Measurements from ENCODE around the gene SLC13A2.

The SLC13A2 gene

DNA sequence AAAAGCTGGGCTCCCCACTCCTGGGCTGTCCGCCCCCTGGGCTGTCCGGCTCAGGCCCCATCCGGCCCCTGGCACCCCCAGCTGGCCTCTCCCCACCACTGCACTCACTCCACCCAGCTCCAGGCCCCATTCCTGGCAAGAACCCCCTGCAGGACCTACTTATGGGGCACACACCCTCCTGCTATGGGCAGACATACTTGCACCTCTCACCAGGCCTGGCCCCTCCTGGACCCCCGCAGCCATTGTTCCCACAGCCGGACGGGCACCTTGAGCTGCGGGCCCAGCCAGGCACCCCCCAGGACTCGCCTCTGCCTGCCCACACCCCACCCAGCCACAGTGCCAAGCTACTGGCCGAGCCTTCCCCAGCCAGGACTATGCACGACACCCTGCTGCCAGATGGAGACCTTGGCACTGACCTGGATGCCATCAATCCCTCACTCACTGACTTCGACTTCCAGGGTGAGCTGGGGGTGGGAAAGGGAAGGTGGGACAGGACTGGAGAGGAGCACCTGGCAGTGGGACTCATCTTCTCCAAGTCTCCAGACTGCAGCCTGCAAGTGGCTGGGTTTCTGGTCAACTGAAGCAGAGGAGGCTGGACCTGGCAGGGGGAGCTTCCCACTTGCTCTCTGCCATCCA lies 61.4 kb downstream of the SLC13A2 start:
- DNase-seq (ENCODE audit: low read depth, low spot score): no peak

- no peak for DNase-seq (ENCODE audit: low read depth, low spot score)
These were observed 63.2 kb downstream of the SLC13A2 start for GRCh38 chr17:28536532-28537218.

GRCh38 chr17:28537219-28537610 lies 63.8 kb downstream of the SLC13A2 start:
- DNase-seq (ENCODE audit: low read depth, low spot score): no peak

DNA sequence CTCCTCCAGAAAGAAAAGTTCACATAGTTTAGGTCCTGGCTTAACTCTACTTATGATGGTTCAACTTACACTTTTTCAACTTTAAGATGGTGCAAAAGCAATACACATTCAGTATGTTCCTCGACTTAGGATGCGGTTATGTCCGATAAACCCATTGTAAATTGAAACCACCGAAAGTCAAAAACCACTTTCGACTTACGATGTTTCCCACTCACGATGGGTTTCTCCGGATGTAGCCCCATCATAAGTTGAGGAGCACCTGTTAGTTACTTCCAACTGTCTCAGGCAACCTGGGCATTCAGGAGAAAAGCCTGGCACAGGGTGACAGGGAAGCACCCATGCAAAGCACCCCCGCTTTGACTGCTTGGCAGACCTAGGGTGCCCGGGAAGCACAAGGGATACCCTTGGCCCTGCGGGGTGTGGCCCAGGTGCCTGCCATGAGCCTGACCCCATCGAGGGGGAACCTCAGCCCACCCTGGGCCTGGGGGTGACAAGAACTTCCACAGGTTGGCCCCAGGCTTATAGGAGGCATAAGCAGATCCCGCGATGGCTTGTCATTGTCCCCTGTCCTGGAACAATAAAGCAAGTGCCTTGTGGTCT lies 65.0 kb downstream of the SLC13A2 start:
- DNase-seq (ENCODE audit: low read depth, low spot score): no peak

GRCh38 chr17:28540231-28540630 lies 66.8 kb downstream of the SLC13A2 start:
- no peak for DNase-seq (ENCODE audit: low read depth, low spot score)

DNA sequence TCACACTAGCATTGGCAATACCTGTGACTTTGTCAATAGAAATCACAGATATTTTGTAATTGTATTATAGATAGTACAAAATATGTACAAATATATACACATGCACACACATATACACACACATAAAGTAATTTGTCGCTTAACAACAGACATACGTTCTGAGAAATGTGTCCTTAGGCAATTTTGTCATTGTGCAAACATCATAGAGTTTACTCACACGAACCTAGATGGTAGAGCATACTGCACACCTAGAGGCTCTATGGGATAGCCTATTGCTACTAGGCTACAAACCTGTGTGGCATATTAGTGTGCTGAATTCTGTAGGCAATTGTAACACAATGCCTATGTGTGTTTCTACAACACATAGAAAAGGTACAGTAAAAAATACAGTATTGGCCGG lies 68.0 kb downstream of the SLC13A2 start:
- DNase-seq (ENCODE audit: low read depth, low spot score): no peak

GRCh38 chr17:28544402-28545140 lies 71.1 kb downstream of the SLC13A2 start:
- no peak for DNase-seq (ENCODE audit: low read depth, low spot score)

DNA sequence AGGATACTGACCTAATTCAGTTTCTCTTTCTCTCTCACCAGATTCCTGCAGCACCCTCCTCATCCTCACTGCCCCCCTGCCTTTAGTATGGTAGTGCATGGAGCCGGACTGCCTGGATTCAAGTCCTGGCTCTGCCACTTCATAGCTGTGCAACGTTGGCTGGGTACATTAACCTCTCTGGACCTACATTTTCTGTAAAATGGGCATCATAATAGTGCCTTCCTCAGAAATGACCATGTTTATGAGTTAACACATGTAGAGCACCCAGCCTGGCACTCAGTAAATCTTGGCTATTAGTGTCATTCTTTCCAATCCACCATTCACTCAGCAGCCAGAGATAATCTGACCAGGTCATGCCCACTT lies 71.7 kb downstream of the SLC13A2 start:
- DNase-seq (ENCODE audit: low read depth, low spot score): no peak

GRCh38 chr17:28545787-28546415 lies 72.5 kb downstream of the SLC13A2 start:
- DNase-seq (ENCODE audit: low read depth, low spot score): no peak

DNA sequence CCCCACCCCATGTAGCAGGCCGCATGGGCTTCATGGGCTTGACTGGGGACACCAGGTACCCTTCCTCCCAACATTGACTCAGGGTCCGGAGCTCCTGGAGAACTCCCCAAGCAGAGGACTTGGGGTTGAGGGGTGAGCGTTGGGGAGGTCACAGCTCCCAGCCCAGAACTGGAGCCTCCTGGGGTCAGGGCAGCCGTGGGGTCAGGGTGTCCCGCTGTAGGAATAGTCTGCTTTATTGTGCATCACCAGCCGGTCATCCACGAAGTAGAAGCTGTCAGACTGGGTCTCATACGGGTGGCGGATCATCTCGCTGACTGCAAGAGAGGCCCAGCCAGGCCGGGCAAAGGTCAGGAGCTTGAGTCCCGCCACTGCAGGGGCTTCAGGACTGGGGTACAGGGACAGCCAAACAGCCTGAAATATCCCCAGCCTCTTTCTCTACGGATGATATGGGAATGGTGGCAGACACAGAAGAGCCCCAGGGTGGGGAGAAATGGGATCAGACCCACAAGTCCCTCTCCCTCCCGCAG lies 73.7 kb downstream of the SLC13A2 start:
- DNase-seq (ENCODE audit: low read depth, low spot score): no peak

Measured in brain pericyte (primary cell).